ENCODE measurements around the gene MED15. TPM values are rescaled to one million over a fixed set of nuclear protein-coding genes. Genes with fewer than 3 reads are reported as not detected.
"Not testable (repeated sequence)": the region's sequence is repeated elsewhere in the genome, so short reads cannot be mapped to it uniquely, and the experiment has no call there.

Gene MED15
- polyA plus RNA-seq, 2 of the 4 experiments (the other 2 are of a cell fraction): 10.7 to 29.7 TPM

- H3K4me2 ChIP-seq; POLR2A ChIA-PET; H3K4me1 ChIP-seq; ATAC-seq; H3K9me3 ChIP-seq; H3K4me3 ChIP-seq; FAIRE-seq; DNase-seq (ENCODE audit: low read depth in 1 of 2, low spot score in 1 of 2); H3K27ac ChIP-seq: not testable (repeated sequence)
- 97% methylated on average over 8 of the region's 8 CpGs for WGBS (ENCODE audit: missing lambda C conversion rate)
- CTCF ChIA-PET: interaction anchor here (2.5 to 3.4 kb wide), 2 partner anchors 11 to 26 kb away, joined by 8 to 9 read pairs; no protein-coding TSS in a partner anchor
Measured at GRCh38 chr22:20538875-20539274, 31.5 kb downstream of the MED15 start.

- Histone ChIP-seq H3K4me2 (no peak overlapping the region), H3K4me3 (no peak overlapping the region), H3K4me1 (no peaks in the 10 kb centered on the region; the same call in 2 of the 3 replicates), H3K9me3 (no peaks in the 10 kb centered on the region), H3K27ac (no peak overlapping the region)
- TF ChIP-seq EHMT2 (IDR thresholded peaks at IDR 0.05; ENCODE audit: low read depth): no peak
- TF ChIP-seq FOSL2 (IDR thresholded peaks at IDR 0.05): no peak
- TF ChIP-seq FOSL2 (CRISPR knock-in tag; IDR thresholded peaks at IDR 0.05): no peak
- no peak for TF ChIP-seq HOXA7 (CRISPR knock-in tag; IDR thresholded peaks at IDR 0.05)
- no peak for TF ChIP-seq SREBF2 (IDR thresholded peaks at IDR 0.05)
- TF ChIP-seq FOSB (CRISPR knock-in tag; IDR thresholded peaks at IDR 0.05): no peak
- no peak for TF ChIP-seq CBX8 (IDR thresholded peaks at IDR 0.05)
- no peak for TF ChIP-seq EP300 (IDR thresholded peaks at IDR 0.05)
- TF ChIP-seq ZC3H11A (IDR thresholded peaks at IDR 0.05): no peak
- TF ChIP-seq CHD2 (IDR thresholded peaks at IDR 0.05; ENCODE audit: low read length, partially characterized antibody): no peak
- TF ChIP-seq USF2 (IDR thresholded peaks at IDR 0.05): no peak
- TF ChIP-seq JUN (IDR thresholded peaks at IDR 0.05): no peak
- TF ChIP-seq ZNF302 (CRISPR knock-in tag; IDR thresholded peaks at IDR 0.05): no peak
- TF ChIP-seq E2F6 (IDR thresholded peaks at IDR 0.05; ENCODE audit: borderline replicate concordance, low read depth): no peak
- TF ChIP-seq REST (IDR thresholded peaks at IDR 0.05): no peak
- TF ChIP-seq KDM1A (IDR thresholded peaks at IDR 0.05; ENCODE audit: low read depth): no peak
- no peak for TF ChIP-seq HEYL (CRISPR knock-in tag; IDR thresholded peaks at IDR 0.05)
- no peak for TF ChIP-seq TFCP2L1 (CRISPR knock-in tag; IDR thresholded peaks at IDR 0.05)
- no peak for TF ChIP-seq GATA3 (IDR thresholded peaks at IDR 0.05; ENCODE audit: borderline replicate concordance)
- no peak for TF ChIP-seq HOXB13 (CRISPR knock-in tag; IDR thresholded peaks at IDR 0.05; ENCODE audit: low read depth)
- WGBS (ENCODE audit: missing lambda C conversion rate): 79% methylated on average over 3 of the region's 3 CpGs
- CTCF ChIA-PET: interaction anchor here (1.4 to 1.9 kb wide), 3 partner anchors 8 to 22 kb away, joined by 3 to 8 read pairs (median 5); no protein-coding TSS in a partner anchor
- no peak for DNase-seq (ENCODE audit: low read depth in 1 of 2, low spot score in 1 of 2)
- POLR2A ChIA-PET: no interaction called here
- no peak for ATAC-seq
- no peak for FAIRE-seq
Measured at GRCh38 chr22:20542055-20542454, 34.6 kb downstream of the MED15 start.

- H3K9me3 ChIP-seq: no peaks in the 10 kb centered on the region
- FAIRE-seq (no peak), ATAC-seq (no peak), DNase-seq (ENCODE audit: low read depth in 1 of 2, low spot score in 1 of 2) (no peak)
- no peak overlapping the region for H3K27ac ChIP-seq
- no peak overlapping the region for H3K4me2 ChIP-seq
- POLR2A ChIA-PET: no interaction called here
- no peak for TF ChIP-seq EHF (CRISPR knock-in tag; IDR thresholded peaks at IDR 0.05)
- no peak for TF ChIP-seq E2F6 (IDR thresholded peaks at IDR 0.05; ENCODE audit: borderline replicate concordance, low read depth)
- TF ChIP-seq KDM5A (IDR thresholded peaks at IDR 0.05): no peak
- no peak for TF ChIP-seq JUN (IDR thresholded peaks at IDR 0.05)
- H3K4me1 ChIP-seq: no peaks in the 10 kb centered on the region; the same call in 2 of the 3 replicates
- H3K4me3 ChIP-seq: no peak overlapping the region
- CTCF ChIA-PET: interaction anchor here (0.7 to 1.9 kb wide), 8 partner anchors 8 to 29 kb away, joined by 3 to 8 read pairs (median 3); no protein-coding TSS in a partner anchor
Measured at GRCh38 chr22:20542736-20543135, 35.3 kb downstream of the MED15 start.

- H3K4me2 ChIP-seq; FAIRE-seq; H3K4me3 ChIP-seq; H3K27ac ChIP-seq; H3K4me1 ChIP-seq; DNase-seq (ENCODE audit: low read depth in 1 of 2, low spot score in 1 of 2); POLR2A ChIA-PET; H3K9me3 ChIP-seq; ATAC-seq: not testable (repeated sequence)
- WGBS (ENCODE audit: missing lambda C conversion rate): 99% methylated on average over 3 of the region's 3 CpGs
- CTCF ChIA-PET: interaction anchor here (1.4 kb wide), 1 partner anchor 10 kb away, joined by 3 read pairs; no protein-coding TSS in a partner anchor
Measured at GRCh38 chr22:20545318-20545634, 37.9 kb downstream of the MED15 start.

Data from A549 (cell line).